B cell (primary cell): Measurements from ENCODE around the gene PDGFA.

Experiments
- CTCF ChIP-seq: fragments of 200-600 bp; IDR thresholded peaks from one replicate; pipeline ENCODE4 v1.8.0; 2022; ENCODE audit warnings: antibody characterized with exemption, mild to moderate bottlenecking
- EZH2 ChIP-seq: IDR thresholded peaks from 2 replicates; pipeline ENCODE4 v1.6.1; 2012; ENCODE audit warnings: borderline replicate concordance, low read depth, mild to moderate bottlenecking, moderate library complexity, low read length; ENCODE audit not compliant: insufficient read depth, poor library complexity, severe bottlenecking

GRCh38 chr7:485188-486081 is 34.2 kb downstream of the PDGFA start:
- TF ChIP-seq CTCF (no peak), EZH2 (no peak)
